Measurements from ENCODE around the gene BHLHE41.

The BHLHE41 gene

DNA sequence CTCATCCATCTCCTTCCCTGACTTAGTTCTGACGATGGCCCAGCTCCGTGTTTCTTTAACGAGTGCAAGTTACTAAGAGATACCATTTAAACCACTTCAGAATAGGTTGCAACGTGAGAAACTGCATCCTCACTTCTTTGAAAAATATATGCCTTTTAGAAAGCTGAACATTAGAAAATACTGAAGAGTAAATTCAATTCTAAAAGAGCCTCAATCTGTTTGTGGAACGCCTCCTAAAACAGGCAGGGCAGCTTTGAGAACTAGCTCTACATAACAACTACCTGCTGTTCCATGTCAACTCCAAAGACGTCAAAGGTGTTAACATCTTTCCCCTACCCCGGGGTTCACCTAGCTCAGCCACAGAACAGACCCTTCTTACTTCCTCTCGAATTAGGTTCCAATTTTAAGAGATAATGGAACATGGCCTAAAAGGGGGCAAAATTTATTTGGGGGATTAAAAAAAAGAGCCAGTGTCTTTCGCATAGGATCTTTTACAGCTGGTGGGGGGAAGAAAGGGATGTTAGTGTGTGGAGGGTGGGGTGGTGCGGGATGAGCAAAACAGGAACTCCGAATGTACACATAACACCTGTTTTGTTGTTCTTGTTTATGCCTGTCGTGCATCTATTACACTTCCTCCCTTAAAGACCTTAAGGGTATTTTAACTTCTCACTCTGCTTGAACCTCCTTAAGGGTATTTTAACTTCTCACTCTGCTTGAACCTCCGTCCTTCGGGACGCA is 3.3 kb downstream of the BHLHE41 start:
- peak overlapping the region; percentile 62 for H3K4me3 ChIP-seq (ENCODE audit: low read depth, low read length)
- TF ChIP-seq, protein P1, sequence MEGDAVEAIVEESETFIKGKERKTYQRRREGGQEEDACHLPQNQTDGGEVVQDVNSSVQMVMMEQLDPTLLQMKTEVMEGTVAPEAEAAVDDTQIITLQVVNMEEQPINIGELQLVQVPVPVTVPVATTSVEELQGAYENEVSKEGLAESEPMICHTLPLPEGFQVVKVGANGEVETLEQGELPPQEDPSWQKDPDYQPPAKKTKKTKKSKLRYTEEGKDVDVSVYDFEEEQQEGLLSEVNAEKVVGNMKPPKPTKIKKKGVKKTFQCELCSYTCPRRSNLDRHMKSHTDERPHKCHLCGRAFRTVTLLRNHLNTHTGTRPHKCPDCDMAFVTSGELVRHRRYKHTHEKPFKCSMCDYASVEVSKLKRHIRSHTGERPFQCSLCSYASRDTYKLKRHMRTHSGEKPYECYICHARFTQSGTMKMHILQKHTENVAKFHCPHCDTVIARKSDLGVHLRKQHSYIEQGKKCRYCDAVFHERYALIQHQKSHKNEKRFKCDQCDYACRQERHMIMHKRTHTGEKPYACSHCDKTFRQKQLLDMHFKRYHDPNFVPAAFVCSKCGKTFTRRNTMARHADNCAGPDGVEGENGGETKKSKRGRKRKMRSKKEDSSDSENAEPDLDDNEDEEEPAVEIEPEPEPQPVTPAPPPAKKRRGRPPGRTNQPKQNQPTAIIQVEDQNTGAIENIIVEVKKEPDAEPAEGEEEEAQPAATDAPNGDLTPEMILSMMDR (IDR thresholded peaks at IDR 0.05; ENCODE audit: borderline replicate concordance, insufficient read depth, low read depth, low read length), result no peak

DNA sequence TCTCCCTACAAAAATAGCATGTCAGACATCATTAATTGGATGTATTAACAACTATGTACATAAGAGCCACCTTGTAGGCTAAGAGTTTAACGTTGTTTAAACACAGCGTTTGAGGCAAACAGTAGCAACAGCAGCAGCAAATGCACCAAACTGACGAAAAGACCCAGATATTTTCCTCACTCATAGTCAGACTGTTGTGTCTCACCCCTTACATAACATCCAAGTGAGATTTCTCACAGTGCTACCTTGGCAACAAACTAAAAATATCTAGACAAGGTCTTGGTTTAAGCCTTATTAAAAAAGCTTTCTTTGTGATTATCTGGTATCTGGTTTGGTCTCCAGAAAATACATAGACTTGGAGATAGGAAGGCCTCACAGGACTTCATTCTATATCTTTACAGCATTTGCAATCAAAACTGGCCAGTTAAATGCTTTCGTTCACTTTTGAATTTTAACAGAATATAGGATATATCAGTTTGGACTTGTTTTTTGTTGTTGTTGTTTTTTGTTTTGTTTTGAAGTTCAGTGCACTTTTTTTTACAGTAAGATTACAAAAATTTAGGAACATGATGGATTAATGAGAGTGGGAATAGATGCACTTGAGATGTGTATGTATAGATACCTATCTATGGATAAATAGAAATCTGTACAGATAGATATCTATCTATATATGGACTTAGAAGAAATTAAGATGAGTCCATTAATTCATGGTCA is 4.1 kb downstream of the BHLHE41 start:
- TF ChIP-seq, protein P1 (IDR thresholded peaks at IDR 0.05; ENCODE audit: borderline replicate concordance, insufficient read depth, low read depth, low read length), result no peak
- H3K4me3 ChIP-seq (ENCODE audit: low read depth, low read length), result no peak overlapping the region

DNA sequence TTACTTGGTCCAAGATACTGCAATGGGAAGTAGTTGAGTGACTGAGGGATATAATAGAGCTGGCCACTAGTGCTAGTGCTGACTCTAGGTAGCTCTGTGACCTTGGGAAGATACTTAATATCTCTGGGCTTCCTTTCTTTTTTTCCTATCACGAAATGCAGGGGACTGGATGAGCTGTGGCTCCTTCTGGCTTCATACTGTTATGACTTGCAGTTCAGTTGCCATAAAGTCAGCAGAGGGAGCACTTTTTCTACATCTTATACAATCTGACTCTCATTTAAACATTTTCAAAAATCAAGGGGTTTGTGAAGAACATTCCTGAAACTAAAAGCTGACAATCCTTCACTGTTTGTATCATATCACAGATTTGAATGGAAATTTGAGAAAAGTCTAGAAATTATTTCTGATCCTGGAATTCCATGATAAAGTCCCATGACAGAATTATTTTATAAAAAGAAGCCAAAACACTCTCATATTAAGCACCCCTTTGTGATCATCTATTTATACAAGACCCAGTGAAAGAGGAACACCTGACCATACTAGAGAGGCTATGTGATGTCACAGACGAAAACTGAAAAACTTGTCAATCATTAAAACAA is 5.3 kb downstream of the BHLHE41 start:
- TF ChIP-seq, protein P1 (IDR thresholded peaks at IDR 0.05; ENCODE audit: borderline replicate concordance, insufficient read depth, low read depth, low read length), result peak; percentile 21; the same call in 1 of the 2 replicates
- no peak overlapping the region for H3K4me3 ChIP-seq (ENCODE audit: low read depth, low read length)

DNA sequence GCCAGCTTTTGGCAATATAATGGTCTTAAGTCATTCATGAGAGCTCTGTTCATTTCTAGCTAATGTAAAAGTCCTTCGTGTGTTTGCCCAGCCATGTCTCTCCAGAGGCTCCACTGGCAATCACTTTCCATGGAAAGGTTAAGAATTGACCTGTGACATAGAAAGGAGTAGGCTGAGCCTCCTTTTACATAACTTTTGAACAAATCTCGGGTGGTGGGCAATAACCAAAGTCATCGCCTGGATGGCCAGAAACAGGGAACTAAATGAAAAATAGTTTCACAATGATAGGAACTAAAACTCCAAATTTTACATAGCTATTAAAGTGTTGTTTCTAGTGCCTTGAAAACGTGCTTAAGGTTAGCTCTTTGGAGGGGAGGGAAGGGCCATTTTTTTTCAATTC is 6.5 kb downstream of the BHLHE41 start:
- no peak overlapping the region for H3K4me3 ChIP-seq (ENCODE audit: low read depth, low read length)
- TF ChIP-seq, protein P1 (IDR thresholded peaks at IDR 0.05; ENCODE audit: borderline replicate concordance, insufficient read depth, low read depth, low read length), result no peak

DNA sequence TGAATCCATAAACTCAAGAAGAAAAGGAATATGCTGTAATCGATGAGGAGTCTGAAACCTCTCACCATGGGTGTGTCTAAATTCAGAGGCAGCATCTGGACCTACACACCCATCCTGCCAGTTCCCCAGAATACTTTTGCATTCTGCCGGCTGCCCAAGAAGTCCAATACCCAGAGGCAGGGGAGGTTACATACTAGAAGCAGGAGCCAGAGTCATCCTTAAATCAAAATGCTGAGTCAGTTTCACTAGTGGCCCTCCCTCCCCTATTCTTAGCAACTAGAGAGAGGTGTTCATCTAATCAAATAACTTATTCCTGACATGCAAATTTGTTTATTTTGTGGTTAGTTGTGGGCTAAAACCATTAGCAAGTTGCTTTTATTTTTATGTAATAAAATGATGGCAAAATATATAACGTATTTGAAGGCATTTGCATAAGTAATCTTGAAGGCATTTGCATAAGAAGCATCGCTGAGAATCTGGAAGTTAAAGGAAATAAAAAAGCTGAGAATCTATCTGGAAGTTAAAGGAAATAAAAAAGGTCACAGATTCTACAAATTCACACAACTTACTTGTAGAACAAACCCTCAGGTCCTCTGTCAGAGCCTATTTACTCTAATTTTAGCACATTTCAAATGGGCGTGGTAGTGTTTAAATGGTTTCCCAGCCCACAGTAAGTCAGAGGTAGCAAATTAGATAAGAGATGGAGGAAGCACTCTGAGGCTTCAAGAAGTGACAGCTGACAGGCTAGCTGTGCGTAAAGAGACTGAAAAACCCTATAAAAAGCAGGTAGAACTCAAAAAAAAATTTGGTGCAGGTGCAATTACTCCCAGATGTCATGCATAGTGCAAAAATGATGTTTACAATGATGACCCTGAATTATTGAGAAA is 7.8 kb downstream of the BHLHE41 start:
- H3K4me3 ChIP-seq (ENCODE audit: low read depth, low read length), result no peak overlapping the region
- TF ChIP-seq, protein P1 (IDR thresholded peaks at IDR 0.05; ENCODE audit: borderline replicate concordance, insufficient read depth, low read depth, low read length), result no peak

DNA sequence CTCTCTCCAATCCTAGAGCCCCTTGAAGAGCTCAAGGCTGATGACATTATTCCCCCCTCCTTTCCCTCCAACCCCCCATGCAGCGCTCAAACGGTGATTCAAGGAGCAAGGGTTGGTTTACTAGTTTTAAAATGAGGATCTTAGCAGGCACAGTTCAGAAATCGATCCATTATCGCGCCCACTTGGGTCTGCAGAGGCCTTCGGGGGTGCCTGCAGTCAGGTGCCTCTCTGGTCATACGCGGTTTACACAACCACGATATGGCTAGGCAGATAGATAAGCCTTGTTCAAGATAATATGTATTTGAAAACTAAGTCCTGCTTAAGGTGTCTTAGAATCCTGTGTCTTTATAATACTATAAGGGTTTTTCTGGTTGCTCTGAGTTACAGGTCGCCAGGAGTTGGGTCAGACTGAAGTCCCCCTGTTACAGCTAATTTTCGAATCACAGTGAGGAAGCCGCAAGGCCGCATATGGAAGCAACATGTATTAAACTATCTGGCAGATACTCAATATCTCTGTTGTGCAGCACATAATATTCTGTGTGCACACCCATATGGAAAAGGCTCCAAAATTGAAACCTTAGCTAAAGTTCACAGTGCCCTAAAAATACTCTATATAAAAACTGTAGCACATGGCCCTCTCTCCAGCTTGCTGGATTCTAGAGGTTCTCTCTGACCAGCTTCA is 10.0 kb downstream of the BHLHE41 start:
- TF ChIP-seq, protein P1 (IDR thresholded peaks at IDR 0.05; ENCODE audit: borderline replicate concordance, insufficient read depth, low read depth, low read length), result no peak
- H3K4me3 ChIP-seq (ENCODE audit: low read depth, low read length), result peak overlapping the region; percentile 56

Measured in GM12875 (cell line).